IMR-90 (cell line): ENCODE results near the gene MAP3K3. TPM values are rescaled to one million over a fixed set of nuclear protein-coding genes. Genes with fewer than 3 reads are reported as not detected.

Source experiments
- ATAC-seq: fragments of 200-7000 bp; cut with Tn5 transposase; 2 replicates; pipeline ENCODE4 v1.9.1; 2020; ENCODE audit warnings: low read depth, mild to moderate bottlenecking, moderate library complexity
- BruUV-seq: library from RNA; stranded (reverse); fragments of 400-500 nt; replicated peaks from 2 replicates; lab custom pipeline; 2021; lab: Mats Ljungman, UMichigan
- CTCF ChIA-PET: fragments of 300-600 bp; formaldehyde crosslinking; extraction: SDS; loops from one replicate; lab custom pipeline; 2021; ENCODE audit warnings: antibody characterized with exemption; lab: Yijun Ruan, JAX
- POLR2A ChIA-PET: fragments of 300-600 bp; sonication (Branson Sonifier 250); formaldehyde crosslinking; loops from one replicate; lab custom pipeline; 2022; ENCODE audit warnings: antibody characterized with exemption; ENCODE audit not compliant: unreplicated experiment; lab: Charles Lee
- DNase-seq: peaks from one replicate; pipeline ENCODE4 v3.0.0; 2013
- H2AFZ ChIP-seq: replicated peaks from 2 replicates; pipeline ENCODE3; 2013; ENCODE audit warnings: low read length, mild to moderate bottlenecking; ENCODE audit not compliant: poor library complexity
- H2AK5ac ChIP-seq: 2 replicates; pipeline ENCODE4 v1.6.1; 2013; ENCODE audit warnings: low read depth, low read length, inconsistent platforms
- H2AK9ac ChIP-seq: replicated peaks from 2 replicates; pipeline ENCODE3; 2013; ENCODE audit warnings: mild to moderate bottlenecking, low read depth, low read length, moderate library complexity; ENCODE audit not compliant: poor library complexity
- H2BK120ac ChIP-seq: 2 replicates; pipeline ENCODE4 v1.6.1; 2013; ENCODE audit warnings: low read depth, low read length, inconsistent platforms
- H2BK15ac ChIP-seq: 3 replicates; pipeline ENCODE4 v1.6.1; 2013; ENCODE audit warnings: low read depth, low read length, inconsistent platforms
- H2BK20ac ChIP-seq: 2 replicates; pipeline ENCODE4 v1.6.1; 2013; ENCODE audit warnings: low read depth, mild to moderate bottlenecking, inconsistent platforms, low read length, moderate library complexity
- H2BK5ac ChIP-seq: 2 replicates; pipeline ENCODE4 v1.6.1; 2013; ENCODE audit warnings: mild to moderate bottlenecking, low read depth, low read length, inconsistent platforms; ENCODE audit not compliant: poor library complexity, severe bottlenecking
- H3K14ac ChIP-seq: replicated peaks from 2 replicates; pipeline ENCODE4 v1.6.1; 2013; ENCODE audit warnings: low read depth, low read length, inconsistent platforms
- H3K18ac ChIP-seq: 2 replicates; pipeline ENCODE4 v1.6.1; 2013; ENCODE audit warnings: low read depth, low read length, control low read depth
- H3K23ac ChIP-seq: 2 replicates; pipeline ENCODE4 v1.6.1; 2013; ENCODE audit warnings: low read depth, low read length, inconsistent platforms
- H3K27ac ChIP-seq: 2 replicates; pipeline ENCODE4 v1.5.1; 2013; ENCODE audit warnings: mild to moderate bottlenecking, control low read depth, low read length; ENCODE audit not compliant: insufficient read depth
- H3K27me3 ChIP-seq: 2 replicates; pipeline ENCODE4 v1.6.1; 2013; ENCODE audit warnings: low read length; ENCODE audit not compliant: control insufficient read depth, insufficient read depth
- H3K36me3 ChIP-seq: 2 replicates; pipeline ENCODE4 v1.6.1; 2013; ENCODE audit warnings: low read length, mixed read lengths; ENCODE audit not compliant: control insufficient read depth, insufficient read depth
- H3K4ac ChIP-seq: 2 replicates; pipeline ENCODE4 v1.6.1; 2013; ENCODE audit warnings: low read depth, low read length, inconsistent platforms
- H3K4me1 ChIP-seq: 2 replicates; pipeline ENCODE4 v1.6.1; 2013; ENCODE audit warnings: low read length, mixed read lengths; ENCODE audit not compliant: control insufficient read depth, insufficient read depth
- H3K4me2 ChIP-seq: 2 replicates; pipeline ENCODE4 v1.6.1; 2013; ENCODE audit warnings: low read depth, mild to moderate bottlenecking, control low read depth, low read length, moderate library complexity
- H3K4me3 ChIP-seq: 2 replicates; pipeline ENCODE4 v1.5.1; 2013; ENCODE audit warnings: low read depth, mild to moderate bottlenecking, control low read depth, low read length, moderate library complexity; ENCODE audit not compliant: insufficient read depth
- H3K56ac ChIP-seq: 2 replicates; pipeline ENCODE4 v1.6.1; 2013; ENCODE audit warnings: low read length, inconsistent platforms; ENCODE audit not compliant: insufficient read depth; ENCODE audit errors: extremely low read depth
- H3K79me1 ChIP-seq, 2 experiments: 2 replicates each; pipeline ENCODE4 v1.6.1; 2013; ENCODE audit warnings: low read length in 2 of 2, inconsistent platforms in 1 of 2, low read depth in 1 of 2
- H3K9ac ChIP-seq: 2 replicates; pipeline ENCODE4 v1.6.1; 2013; ENCODE audit warnings: low read depth, low read length, control low read depth
- H3K9me1 ChIP-seq: 2 replicates; pipeline ENCODE4 v1.6.1; 2013; ENCODE audit warnings: low read length, inconsistent platforms; ENCODE audit not compliant: insufficient read depth
- H3K9me3 ChIP-seq: 2 replicates; pipeline ENCODE4 v1.6.1; 2013; ENCODE audit warnings: low read length; ENCODE audit not compliant: control insufficient read depth, insufficient read depth
- H4K20me1 ChIP-seq: 2 replicates; pipeline ENCODE4 v1.6.1; 2013; ENCODE audit warnings: low read length, inconsistent platforms; ENCODE audit not compliant: insufficient read depth
- H4K5ac ChIP-seq: 2 replicates; pipeline ENCODE4 v1.6.1; 2013; ENCODE audit warnings: mild to moderate bottlenecking, low read depth, low read length, control low read depth
- H4K8ac ChIP-seq, 2 experiments: 2 replicates each; pipeline ENCODE4 v1.6.1; 2013; ENCODE audit warnings: low read depth in 2 of 2, low read length in 2 of 2, control low read depth in 1 of 2, inconsistent platforms in 1 of 2
- H4K91ac ChIP-seq: 2 replicates; pipeline ENCODE4 v1.6.1; 2013; ENCODE audit warnings: low read depth, low read length, inconsistent platforms; ENCODE audit not compliant: insufficient read depth
- CEBPB ChIP-seq: IDR thresholded peaks from 2 replicates; pipeline ENCODE4 v1.6.1; 2012; ENCODE audit warnings: low read depth, low read length, improper control_type of control experiment
- RAD21 ChIP-seq: IDR thresholded peaks from 2 replicates; pipeline ENCODE4 v1.6.1; 2012; ENCODE audit warnings: low read length, improper control_type of control experiment
- RCOR1 ChIP-seq: IDR thresholded peaks from 2 replicates; pipeline ENCODE4 v1.6.1; 2012; ENCODE audit warnings: mild to moderate bottlenecking, low read length, improper control_type of control experiment; ENCODE audit not compliant: insufficient replicate concordance
- RFX5 ChIP-seq: IDR thresholded peaks from 2 replicates; pipeline ENCODE4 v1.8.0; 2012; ENCODE audit warnings: low read depth, mild to moderate bottlenecking, low read length, moderate library complexity
- WGBS, 2 experiments: methylation state at CpG; one replicate each; pipeline versions ENCODE4 v1.1.5 to v1.1.7; 2013; ENCODE audit warnings: missing lambda C conversion rate in 2 of 2; ENCODE audit not compliant: insufficient read length in 1 of 2; ENCODE audit errors: extremely low coverage in 2 of 2; 5-methylcytosine and 5-hydroxymethylcytosine counted together
- dilution Hi-C: fragments of 300-500 bp; cut with HindIII; formaldehyde crosslinking; loops from one replicate; pipeline ENCODE4 v1.14.3; 2018; ENCODE audit warnings: low sequenced_read_pairs; ENCODE audit not compliant: unreplicated experiment
- in situ Hi-C: fragments of 300-500 bp; cut with MboI; formaldehyde crosslinking; loops from 3 replicates; pipeline ENCODE4 v1.14.3; 2019; ENCODE audit warnings: low sequenced_read_pairs, inconsistent platforms, mixed read lengths
- intact Hi-C: fragments of 100-400 bp; cut with micrococcal nuclease; formaldehyde crosslinking; loops from 2 replicates; pipeline ENCODE4 v1.10.0; 2022
- polyA plus RNA-seq, 3 experiments: library from polyadenylated mRNA; depleted of rRNA; stranded (reverse); fragments of >200 nt; gene quantifications; 2 replicates each; pipeline ENCODE4 v1.2.3, GENCODE V29; 2012; ENCODE audit warnings: low replicate concordance in 1 of 3
- total RNA-seq: library from RNA; depleted of rRNA; stranded (reverse); fragments of >200 nt; gene quantifications from 2 replicates; pipeline ENCODE4 v1.2.3, GENCODE V29; 2012
- TF ChIP-seq, protein P1 (sequence below): conservative IDR thresholded peaks from 2 replicates; pipeline ENCODE4 v1.5.1; 2012; ENCODE audit warnings: mild to moderate bottlenecking, low read depth, low read length, improper control_type of control experiment

MAP3K3 gene
- total and polyA plus RNA-seq, 2 of the 4 experiments (the other 2 are of a cell fraction), result 19.1 to 25.6 TPM

DNA sequence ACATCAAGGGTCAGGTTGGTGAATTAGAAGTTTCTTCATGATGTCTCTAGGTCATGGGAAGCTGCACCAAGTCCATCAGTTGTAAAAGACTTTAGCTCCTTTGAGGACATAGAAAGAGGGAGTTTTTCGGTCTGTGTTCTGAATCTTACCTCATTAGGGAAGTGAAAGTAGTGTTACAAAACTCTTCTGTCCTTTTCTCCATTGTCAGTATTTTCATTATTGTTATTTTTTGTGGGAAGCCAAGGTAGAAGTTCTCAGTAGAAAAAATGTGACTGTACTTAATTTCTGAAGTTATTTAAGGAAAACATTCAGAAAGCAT is 24.2 kb downstream of the MAP3K3 start:
- H2AFZ ChIP-seq, result no peak overlapping the region
- H2AK9ac ChIP-seq, result no peak overlapping the region
- no peaks in the 10 kb centered on the region for H3K27me3 ChIP-seq
- H3K18ac ChIP-seq, result no peak overlapping the region
- no peak overlapping the region for H3K27ac ChIP-seq
- H2BK5ac ChIP-seq, result no peak overlapping the region
- H3K56ac ChIP-seq, result no peak overlapping the region
- no peak overlapping the region for H4K8ac ChIP-seq
- no peak overlapping the region for H3K23ac ChIP-seq
- POLR2A ChIA-PET, result no interaction called here
- CTCF ChIA-PET, result interaction anchor here (0.6 kb wide), 1 partner anchor 58 kb away, joined by 7 read pairs; no protein-coding TSS in a partner anchor
- H3K36me3 ChIP-seq, result peaks cover 8% of the 10 kb centered on the region
- in situ Hi-C loops, result no loop called here
- DNase-seq, result no peak
- TF ChIP-seq RFX5, result no peak
- TF ChIP-seq RCOR1, result no peak
- TF ChIP-seq CEBPB, result no peak
- no peak for TF ChIP-seq RAD21
- TF ChIP-seq, protein P1, sequence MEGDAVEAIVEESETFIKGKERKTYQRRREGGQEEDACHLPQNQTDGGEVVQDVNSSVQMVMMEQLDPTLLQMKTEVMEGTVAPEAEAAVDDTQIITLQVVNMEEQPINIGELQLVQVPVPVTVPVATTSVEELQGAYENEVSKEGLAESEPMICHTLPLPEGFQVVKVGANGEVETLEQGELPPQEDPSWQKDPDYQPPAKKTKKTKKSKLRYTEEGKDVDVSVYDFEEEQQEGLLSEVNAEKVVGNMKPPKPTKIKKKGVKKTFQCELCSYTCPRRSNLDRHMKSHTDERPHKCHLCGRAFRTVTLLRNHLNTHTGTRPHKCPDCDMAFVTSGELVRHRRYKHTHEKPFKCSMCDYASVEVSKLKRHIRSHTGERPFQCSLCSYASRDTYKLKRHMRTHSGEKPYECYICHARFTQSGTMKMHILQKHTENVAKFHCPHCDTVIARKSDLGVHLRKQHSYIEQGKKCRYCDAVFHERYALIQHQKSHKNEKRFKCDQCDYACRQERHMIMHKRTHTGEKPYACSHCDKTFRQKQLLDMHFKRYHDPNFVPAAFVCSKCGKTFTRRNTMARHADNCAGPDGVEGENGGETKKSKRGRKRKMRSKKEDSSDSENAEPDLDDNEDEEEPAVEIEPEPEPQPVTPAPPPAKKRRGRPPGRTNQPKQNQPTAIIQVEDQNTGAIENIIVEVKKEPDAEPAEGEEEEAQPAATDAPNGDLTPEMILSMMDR, result no peak
- no peak overlapping the region for H4K91ac ChIP-seq
- H3K4ac ChIP-seq, result no peak overlapping the region
- H2BK120ac ChIP-seq, result no peak overlapping the region
- WGBS, 2 experiments, result no CpG with 5 or more reads among the region's 1 CpG
- peaks cover 4 to 13% of the 10 kb centered on the region in 2 experiments; a peak in 2 of 4 replicates for H3K79me1 ChIP-seq
- H4K20me1 ChIP-seq, result peaks cover 16% of the 10 kb centered on the region; the same call in 1 of the 2 replicates
- intact Hi-C loops, result no loop called here
- H2AK5ac ChIP-seq, result no peak overlapping the region
- no peak for ATAC-seq
- H2BK20ac ChIP-seq, result no peak overlapping the region
- H3K9me3 ChIP-seq, result no peaks in the 10 kb centered on the region
- dilution Hi-C loops, result no loop called here
- H3K4me2 ChIP-seq, result no peak overlapping the region
- no peak overlapping the region for H2BK15ac ChIP-seq
- no peak overlapping the region for H3K4me3 ChIP-seq
- H3K14ac ChIP-seq, result no peak overlapping the region
- no TSS peak for BruUV-seq
- H3K9ac ChIP-seq, result no peak overlapping the region
- H3K4me1 ChIP-seq, result peaks cover 5% of the 10 kb centered on the region
- no peak overlapping the region for H4K5ac ChIP-seq
- peaks cover 12% of the 10 kb centered on the region; the same call in 1 of the 2 replicates for H3K9me1 ChIP-seq
